Occipital lobe (tissue), 2 donors: ENCODE measurements around the gene SLC44A5. TPM values are rescaled to one million over a fixed set of nuclear protein-coding genes. Genes with fewer than 3 reads are reported as not detected.
"Not testable (repeated sequence)": the region's sequence is repeated elsewhere in the genome, so short reads cannot be mapped to it uniquely, and the experiment has no call there.

Experiments
- DNase-seq: peaks from one replicate; lab custom pipeline; 2025; lab: John Stamatoyannopoulos, UW
- total RNA-seq: library from RNA; depleted of rRNA; stranded (reverse); fragments of >200 nt; gene quantifications from one replicate; pipeline ENCODE4 v1.2.3, GENCODE V29; 2014

Gene SLC44A5
- total RNA-seq, 1 donor from 2014 or later = 266 TPM

DNA sequence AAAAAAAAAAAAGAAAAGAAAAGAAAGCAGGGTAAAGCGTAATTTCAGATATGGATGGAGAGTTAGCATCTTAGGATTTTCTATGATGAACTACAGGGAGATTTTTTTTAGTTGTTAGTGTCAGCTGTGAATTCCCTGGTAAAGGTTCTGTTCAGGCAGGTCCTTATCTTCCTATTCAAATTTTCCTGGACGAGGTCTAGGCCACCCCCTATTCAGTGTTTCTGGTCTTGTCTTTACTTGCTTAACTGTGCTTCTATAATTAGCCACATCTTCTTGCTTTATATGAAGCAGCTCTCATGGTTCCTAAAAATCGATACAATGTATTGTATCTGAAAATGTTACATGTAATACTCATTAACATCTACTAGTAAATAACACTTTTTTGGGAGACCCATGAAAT lies 318.9 kb downstream of the SLC44A5 start:
- DNase-seq = no peak

- DNase-seq = no peak
These were observed 334.5 kb downstream of the SLC44A5 start for GRCh38 chr1:75276385-75276784.

DNA sequence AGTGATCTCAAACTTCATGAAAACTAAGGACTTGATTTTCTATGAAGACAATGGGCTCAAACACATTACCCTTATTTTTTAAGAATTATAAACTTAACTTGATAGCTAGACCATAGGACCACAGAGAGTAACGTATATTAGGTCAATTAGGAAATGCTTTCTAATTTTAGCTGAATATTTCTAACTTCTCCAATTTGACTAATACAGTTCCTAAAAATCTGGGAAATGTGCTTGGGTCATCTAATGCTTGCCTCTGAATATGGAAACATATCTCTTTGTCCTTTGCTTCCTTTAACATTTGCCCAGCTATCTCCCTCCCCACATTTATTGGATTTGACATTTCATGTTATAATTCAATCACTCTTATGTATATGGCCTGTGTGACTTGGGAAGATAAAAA lies 335.3 kb downstream of the SLC44A5 start:
- DNase-seq = no peak

DNA sequence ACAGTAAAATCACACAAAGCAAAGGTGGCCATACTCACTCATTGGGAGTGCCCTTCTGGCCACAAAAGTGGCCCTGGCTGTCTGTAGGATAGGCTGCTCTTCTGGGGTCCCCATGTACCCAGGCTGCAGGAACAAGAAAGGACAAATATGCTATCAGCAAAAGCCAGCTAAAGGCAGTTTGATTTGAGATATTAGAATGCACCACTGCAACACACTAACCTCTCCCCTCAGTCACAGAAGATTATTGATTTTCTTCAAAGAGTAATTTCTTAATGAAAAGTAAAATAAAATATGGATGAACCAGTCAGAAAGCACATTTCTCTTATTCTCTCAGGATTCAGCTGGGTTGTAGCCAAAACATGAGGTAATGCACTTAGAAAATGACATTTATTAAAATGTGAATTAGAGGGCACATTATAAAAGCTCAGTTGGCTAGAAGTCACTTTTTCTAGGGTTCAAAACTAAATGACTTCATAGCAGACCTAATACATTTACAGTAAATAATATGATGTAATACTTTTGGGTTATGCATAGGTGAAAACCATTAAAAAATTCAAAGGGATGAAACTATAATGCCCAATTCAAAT lies 335.9 kb downstream of the SLC44A5 start:
- DNase-seq = no peak

GRCh38 chr1:75273110-75273509 lies 337.8 kb downstream of the SLC44A5 start:
- no peak for DNase-seq

GRCh38 chr1:75265792-75266191 lies 345.1 kb downstream of the SLC44A5 start:
- no peak for DNase-seq

DNA sequence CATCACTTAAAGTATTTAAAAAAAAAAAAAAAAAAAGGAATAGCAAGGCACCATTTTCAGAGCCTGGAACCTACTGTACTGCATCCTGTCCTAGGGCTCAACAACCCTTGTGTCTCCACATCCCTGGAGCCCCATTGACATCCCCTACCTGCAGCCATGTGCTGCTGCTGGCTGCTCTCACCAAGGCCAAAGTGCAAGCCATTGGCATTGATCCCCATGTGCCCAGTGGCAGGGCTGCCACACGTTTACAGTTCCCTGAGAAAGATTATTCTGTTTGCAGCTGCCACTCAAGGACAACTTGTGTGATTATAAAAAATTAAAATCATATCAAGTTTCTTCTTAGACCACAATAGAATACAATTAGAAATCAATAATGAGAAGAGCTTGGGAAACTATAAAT lies 346.8 kb downstream of the SLC44A5 start:
- DNase-seq = no peak

DNA sequence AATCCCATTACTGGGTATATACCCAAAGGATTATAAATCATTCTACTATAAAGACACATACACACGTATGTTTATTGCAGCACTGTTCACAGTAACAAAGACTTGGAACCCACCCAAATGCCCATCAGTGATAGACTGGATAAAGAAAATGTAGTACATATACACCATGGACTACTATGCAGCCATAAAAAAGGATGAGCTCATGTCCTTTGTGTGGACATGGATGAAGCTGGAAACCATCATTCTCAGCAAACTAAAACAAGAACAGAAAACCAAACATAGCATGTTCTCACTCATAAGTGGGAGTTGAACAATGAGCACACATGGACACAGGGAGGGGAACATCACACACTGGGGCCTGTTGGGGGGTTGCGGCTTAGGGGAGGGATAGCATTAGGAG lies 347.3 kb downstream of the SLC44A5 start:
- not testable (repeated sequence) for DNase-seq

DNA sequence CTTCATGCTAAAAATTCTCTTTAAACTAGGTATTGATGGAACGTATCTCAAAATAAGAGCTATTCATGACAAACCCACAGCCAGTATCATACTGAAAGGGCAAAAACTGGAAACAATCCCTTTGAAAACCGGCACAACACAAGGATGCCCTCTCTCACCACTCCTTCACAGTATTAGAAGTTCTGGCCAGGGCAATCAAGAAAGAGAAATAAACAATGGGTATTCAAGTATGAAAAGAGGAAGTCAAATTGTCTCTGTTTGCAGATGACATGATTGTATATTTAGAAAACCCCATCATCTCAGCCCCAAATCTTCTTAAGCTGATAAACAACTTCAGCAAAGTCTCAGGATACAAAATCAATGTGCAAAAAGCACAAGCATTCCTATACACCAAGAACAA lies 349.0 kb downstream of the SLC44A5 start:
- not testable (repeated sequence) for DNase-seq

- DNase-seq = no peak
These were observed 352.6 kb downstream of the SLC44A5 start for GRCh38 chr1:75258351-75258750.

GRCh38 chr1:75257424-75257823 lies 353.5 kb downstream of the SLC44A5 start:
- DNase-seq = no peak

GRCh38 chr1:75250114-75250513 lies 360.8 kb downstream of the SLC44A5 start:
- not testable (repeated sequence) for DNase-seq

DNA sequence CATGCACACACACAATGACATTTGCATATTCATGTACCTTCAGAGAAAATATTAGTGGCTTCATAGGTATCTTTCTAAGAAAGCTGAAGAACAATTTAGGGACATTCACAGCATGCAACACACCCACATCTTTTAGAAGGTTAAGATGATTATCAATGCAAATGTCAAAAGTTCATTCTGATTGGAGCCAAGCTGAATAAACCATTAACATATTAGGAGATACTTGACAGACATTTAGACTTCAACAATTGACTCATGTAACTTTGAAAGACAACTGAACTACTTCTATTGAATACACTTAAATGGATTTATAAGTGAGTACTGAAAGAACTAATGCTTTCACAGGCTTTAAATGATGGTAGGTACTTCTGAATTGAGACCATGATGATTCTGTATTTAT lies 365.7 kb downstream of the SLC44A5 start:
- no peak for DNase-seq

- DNase-seq = no peak
These were observed 367.8 kb downstream of the SLC44A5 start for GRCh38 chr1:75243124-75243523.

- DNase-seq = no peak
These were observed 373.6 kb downstream of the SLC44A5 start for GRCh38 chr1:75237316-75237715.

DNA sequence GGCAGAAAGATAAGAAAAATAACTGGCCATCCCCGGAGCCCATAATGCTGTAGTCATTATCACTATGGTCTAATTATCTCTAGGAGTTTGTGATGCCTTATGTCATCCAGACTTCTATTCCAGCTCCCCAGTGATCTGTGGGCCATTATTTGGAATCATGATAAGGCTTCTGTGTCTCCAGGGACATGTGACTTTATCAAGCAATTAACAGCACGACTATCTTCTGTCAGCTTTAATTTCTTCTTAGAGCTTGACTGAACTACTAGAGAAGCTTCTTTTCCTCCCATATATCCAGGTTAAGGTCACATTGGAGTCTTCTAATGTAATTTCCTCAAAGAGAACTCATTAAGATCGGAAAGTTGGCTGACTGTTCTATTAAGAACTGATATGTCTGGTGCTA lies 376.4 kb downstream of the SLC44A5 start:
- no peak for DNase-seq

DNA sequence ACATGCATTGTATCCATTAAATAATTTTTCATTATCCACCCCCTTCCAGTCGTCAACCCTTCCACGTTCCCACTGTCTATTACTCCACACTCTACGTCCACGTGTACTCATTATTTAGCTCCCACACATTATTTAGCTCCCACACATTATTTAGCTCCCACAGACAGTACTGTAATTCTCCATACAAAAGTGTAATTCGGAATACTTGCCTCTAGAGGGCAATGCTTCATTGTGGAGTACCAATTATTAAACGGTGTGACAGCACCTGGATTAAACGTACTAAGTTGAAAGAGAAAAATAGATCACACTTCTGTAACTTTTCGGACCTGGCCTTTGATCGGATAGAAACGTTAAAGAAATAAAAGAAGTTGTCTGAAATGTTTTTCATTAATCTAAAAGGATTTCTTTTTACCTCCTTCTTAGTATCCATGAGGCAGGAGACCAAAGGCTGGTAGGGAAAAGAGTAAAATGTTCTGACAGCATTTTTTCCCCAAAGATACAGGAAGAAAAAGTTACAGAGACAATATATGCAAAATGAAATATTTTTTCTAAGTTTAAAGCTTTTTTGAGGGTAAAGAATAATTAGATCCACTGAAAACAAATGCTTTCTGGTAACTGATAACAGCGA lies 377.5 kb downstream of the SLC44A5 start:
- DNase-seq = no peak

DNA sequence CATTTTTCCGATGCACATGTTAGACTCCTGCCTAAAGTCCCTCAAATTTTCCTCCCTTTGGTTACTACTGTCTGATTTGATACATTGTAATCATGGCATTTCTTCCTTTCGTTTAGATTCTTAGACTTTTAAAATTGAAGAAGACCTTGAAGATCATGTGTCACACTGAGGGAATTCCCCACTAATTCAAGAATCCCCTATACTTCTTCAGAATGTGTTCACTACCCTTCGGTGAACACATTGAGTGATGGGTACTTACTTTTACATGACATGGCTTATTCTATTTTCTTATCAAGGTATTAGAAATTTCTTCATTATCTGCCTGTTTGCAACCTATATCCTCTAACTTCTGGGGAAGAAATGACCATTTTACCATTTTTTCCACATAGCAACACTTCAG lies 390.8 kb downstream of the SLC44A5 start:
- DNase-seq = no peak

DNA sequence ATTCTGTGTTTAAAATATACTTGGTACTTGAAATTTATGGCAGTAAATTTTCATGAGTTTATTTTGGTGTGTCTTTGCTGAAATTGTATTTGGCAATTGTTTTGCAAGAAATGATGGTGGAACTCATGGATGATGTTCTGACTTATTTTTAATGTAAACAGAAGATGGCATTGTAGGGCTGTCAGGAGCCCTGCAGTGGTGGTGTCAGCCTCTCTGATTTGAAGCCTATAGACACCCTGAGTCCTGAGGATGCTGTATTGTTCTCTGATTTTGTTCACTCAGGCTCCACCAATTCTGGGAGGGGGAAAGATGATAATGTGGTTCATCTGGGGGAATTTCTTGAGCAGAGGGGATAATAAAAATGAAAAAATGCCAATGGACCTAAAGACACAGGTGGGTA lies 396.9 kb downstream of the SLC44A5 start:
- no peak for DNase-seq

GRCh38 chr1:75211648-75212047 lies 399.3 kb downstream of the SLC44A5 start:
- no peak for DNase-seq

DNA sequence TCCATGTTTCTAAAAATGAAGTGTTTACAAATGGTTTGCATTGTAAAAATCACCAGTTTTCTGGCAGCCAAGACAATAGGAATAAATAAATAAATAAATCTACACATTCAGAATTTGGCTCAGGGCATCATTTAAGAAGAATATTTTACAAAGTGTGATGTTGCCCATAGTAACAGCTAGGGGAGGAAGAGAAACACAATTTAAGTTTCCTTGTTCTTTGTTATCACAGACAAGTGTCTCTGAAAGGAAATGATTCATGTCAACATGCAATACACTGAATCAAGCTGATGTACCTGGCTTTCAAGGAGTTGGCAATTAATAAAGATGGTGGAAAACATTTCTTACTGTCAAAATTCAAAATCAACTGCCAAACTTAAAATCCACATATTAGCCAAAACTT lies 402.1 kb downstream of the SLC44A5 start:
- DNase-seq = no peak

DNA sequence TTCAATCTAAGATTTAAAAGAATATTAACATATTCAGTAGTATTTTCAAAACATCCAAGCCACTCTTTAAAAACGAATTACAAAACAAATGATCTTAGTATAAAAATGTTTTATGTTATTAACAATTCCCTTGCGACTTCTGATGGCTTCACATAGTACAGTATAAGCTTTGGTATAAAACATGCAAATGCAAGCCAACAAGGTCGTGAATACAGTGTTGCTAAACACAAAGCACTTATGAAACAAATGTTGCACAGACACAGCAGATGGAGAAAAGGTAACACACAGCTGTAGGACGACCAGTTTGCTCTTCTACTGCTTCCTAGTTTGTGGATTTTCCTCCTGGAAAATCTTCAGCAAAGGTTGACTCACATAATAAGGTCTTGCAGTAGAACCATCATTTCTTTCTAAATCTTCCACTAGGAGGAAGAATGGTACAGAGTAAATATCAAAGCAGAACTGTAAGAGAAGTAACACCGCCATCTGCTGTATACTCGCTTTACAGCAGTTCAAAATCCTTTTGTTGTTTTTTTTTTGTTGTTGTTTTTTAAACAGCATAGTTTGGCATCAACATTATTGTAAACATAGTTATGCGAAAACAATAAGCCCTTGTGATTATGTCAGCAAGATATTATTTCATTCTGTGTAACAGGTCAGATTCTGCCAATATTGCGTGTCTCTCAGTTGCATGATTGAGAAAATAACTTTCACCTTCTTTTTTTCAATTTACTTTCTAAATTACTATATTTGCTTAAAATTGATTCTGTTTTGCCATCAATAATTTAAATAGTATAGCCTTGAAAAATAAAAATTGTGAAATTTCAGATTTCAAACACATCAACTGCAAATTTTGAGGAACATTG lies 407.3 kb downstream of the SLC44A5 start:
- no peak for DNase-seq

- no peak for DNase-seq
These were observed 408.2 kb downstream of the SLC44A5 start for GRCh38 chr1:75202751-75203150.
